ENCODE results near the gene INAFM2. TPM values are rescaled to one million over a fixed set of nuclear protein-coding genes. Genes with fewer than 3 reads are reported as not detected.

INAFM2 gene
- total RNA-seq, 2 experiments from 2014 or later, result 6.8 to 7.0 TPM

DNA sequence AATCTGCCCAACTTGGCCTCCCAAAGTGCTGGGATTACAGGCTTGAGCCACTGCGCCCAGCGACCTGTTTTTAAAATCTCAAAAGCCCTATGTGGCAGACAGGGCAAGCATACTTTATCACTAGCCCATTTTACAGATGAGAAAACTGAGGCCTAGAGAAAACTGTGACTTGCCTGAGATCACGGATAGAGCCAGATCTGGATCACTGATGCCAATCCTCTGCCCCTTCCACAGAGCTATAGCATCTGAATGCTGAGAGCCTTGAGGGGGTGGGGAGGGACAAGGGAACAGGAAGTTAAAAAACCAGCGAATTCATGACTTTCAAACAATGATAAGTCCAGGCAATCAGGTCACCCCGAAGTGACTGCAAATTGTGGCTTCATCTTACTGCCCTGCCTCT is 48.0 kb upstream of the INAFM2 start:
- DNase-seq (no peak), ATAC-seq (ENCODE audit: poor library complexity) (no peak)
- ChIA-PET POLR2A (interaction anchor here (0.8 to 2.7 kb wide), 2 partner anchors 32 to 48 kb away, joined by 3 to 11 read pairs; partner anchors contain the start of gene PLCB2), CTCF (interaction anchor here (1.0 to 3.0 kb wide), 2 partner anchors 74 to 229 kb away, joined by 4 to 46 read pairs; no protein-coding TSS in a partner anchor)
- Histone ChIP-seq H3K9me3 (ENCODE audit: control insufficient read depth in 1 of 2, insufficient read depth in 1 of 2, low read length in 2 of 2) (peaks cover 0 to 8% of the 10 kb centered on the region in 2 experiments), H3K4me1 (ENCODE audit: insufficient read depth, low read length) (peaks cover 13% of the 10 kb centered on the region), H3K27ac (ENCODE audit: low read depth in 1 of 2, low read length in 2 of 2) (no peak overlapping the region), H3K27me3 (ENCODE audit: control insufficient read depth in 1 of 2, insufficient read depth in 2 of 2, low read length in 2 of 2) (peaks cover 21 to 28% of the 10 kb centered on the region in 2 experiments), H3K4me3 (ENCODE audit: low read length) (no peak overlapping the region), H3K36me3 (ENCODE audit: insufficient read depth, low read length) (no peaks in the 10 kb centered on the region)
- H3K36me3 Mint-ChIP-seq (ENCODE audit: low read depth), result no peaks in the 10 kb centered on the region
- TF ChIP-seq, protein P1, sequence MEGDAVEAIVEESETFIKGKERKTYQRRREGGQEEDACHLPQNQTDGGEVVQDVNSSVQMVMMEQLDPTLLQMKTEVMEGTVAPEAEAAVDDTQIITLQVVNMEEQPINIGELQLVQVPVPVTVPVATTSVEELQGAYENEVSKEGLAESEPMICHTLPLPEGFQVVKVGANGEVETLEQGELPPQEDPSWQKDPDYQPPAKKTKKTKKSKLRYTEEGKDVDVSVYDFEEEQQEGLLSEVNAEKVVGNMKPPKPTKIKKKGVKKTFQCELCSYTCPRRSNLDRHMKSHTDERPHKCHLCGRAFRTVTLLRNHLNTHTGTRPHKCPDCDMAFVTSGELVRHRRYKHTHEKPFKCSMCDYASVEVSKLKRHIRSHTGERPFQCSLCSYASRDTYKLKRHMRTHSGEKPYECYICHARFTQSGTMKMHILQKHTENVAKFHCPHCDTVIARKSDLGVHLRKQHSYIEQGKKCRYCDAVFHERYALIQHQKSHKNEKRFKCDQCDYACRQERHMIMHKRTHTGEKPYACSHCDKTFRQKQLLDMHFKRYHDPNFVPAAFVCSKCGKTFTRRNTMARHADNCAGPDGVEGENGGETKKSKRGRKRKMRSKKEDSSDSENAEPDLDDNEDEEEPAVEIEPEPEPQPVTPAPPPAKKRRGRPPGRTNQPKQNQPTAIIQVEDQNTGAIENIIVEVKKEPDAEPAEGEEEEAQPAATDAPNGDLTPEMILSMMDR (IDR thresholded peaks at IDR 0.05), result no peak
- intact Hi-C loops (cut with DNase I, micrococcal nuclease), result loop anchor here (1.0 to 10.0 kb wide), 4 partner anchors 31 to 1571 kb away; partner anchors contain the start of gene PLCB2 (in 1 of the 2)
- peaks cover 30% of the 10 kb centered on the region for H3K27me3 Mint-ChIP-seq
- no peak overlapping the region for H3K27ac Mint-ChIP-seq
- no peaks in the 10 kb centered on the region for H3K9me3 Mint-ChIP-seq
- H3K4me1 Mint-ChIP-seq (ENCODE audit: low read depth), result peaks cover 12% of the 10 kb centered on the region
- no peak overlapping the region for H3K4me3 Mint-ChIP-seq

DNA sequence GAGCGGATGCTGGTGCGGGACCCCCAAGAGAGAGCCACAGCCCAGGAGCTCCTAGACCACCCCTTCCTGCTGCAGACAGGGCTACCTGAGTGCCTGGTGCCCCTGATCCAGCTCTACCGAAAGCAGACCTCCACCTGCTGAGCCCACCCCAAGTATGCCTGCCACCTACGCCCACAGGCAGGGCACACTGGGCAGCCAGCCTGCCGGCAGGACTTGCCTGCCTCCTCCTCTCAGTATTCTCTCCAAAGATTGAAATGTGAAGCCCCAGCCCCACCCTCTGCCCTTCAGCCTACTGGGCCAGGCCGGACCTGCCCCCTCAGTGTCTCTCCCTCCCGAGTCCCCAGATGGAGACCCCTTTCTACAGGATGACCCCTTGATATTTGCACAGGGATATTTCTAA is 47.5 kb upstream of the INAFM2 start:
- DNase-seq, result no peak
- H3K4me3 Mint-ChIP-seq, result no peak overlapping the region

DNA sequence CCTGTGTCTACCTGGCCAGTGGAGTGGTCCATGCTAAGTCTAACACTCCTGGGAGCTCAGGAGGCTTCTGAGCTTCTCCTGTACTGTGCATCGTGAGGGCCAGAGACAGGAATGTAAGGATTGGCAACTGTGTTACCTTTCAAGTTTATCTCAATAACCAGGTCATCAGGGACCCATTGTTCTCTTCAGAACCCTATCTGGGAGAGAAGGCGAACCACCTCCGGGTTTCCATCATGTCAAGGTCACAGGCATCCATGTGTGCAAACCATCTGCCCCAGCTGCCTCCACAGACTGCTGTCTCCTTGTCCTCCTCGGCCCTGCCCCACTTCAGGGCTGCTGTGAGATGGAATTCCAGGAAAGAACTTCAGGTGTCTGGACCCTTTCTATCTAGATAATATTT is 46.6 kb upstream of the INAFM2 start:
- H3K4me1 ChIP-seq (ENCODE audit: insufficient read depth, low read length), result peaks cover 18% of the 10 kb centered on the region
- Mint-ChIP-seq H3K36me3 (ENCODE audit: low read depth) (no peaks in the 10 kb centered on the region), H3K9me3 (no peaks in the 10 kb centered on the region), H3K4me3 (no peak overlapping the region), H3K27ac (no peak overlapping the region), H3K27me3 (peaks cover 38% of the 10 kb centered on the region), H3K4me1 (ENCODE audit: low read depth) (peaks cover 12% of the 10 kb centered on the region)
- H3K36me3 ChIP-seq (ENCODE audit: insufficient read depth, low read length), result no peaks in the 10 kb centered on the region
- ChIA-PET POLR2A (no interaction called here), CTCF (interaction anchor here (3.8 kb wide), 1 partner anchor 33 kb away, joined by 45 read pairs; the partner anchor contains the start of gene PLCB2)
- peaks cover 32 to 39% of the 10 kb centered on the region in 2 experiments for H3K27me3 ChIP-seq (ENCODE audit: control insufficient read depth in 1 of 2, insufficient read depth in 2 of 2, low read length in 2 of 2)
- intact Hi-C loops (cut with DNase I, micrococcal nuclease), result loop anchor here in 1 of 2 experiments (10.0 kb wide), 1 partner anchor 1572 kb away; no protein-coding TSS in a partner anchor
- DNase-seq (no peak), ATAC-seq (ENCODE audit: poor library complexity) (no peak)
- H3K9me3 ChIP-seq (ENCODE audit: control insufficient read depth in 1 of 2, insufficient read depth in 1 of 2, low read length in 2 of 2), result peaks cover 0 to 16% of the 10 kb centered on the region in 2 experiments
- no peak overlapping the region for H3K4me3 ChIP-seq (ENCODE audit: low read length)
- TF ChIP-seq, protein P1 (IDR thresholded peaks at IDR 0.05), result no peak
- no peak overlapping the region for H3K27ac ChIP-seq (ENCODE audit: low read depth in 1 of 2, low read length in 2 of 2)

More for the DNA sequence above, 47.5 kb upstream of the INAFM2 start:
- Mint-ChIP-seq H3K9me3 (no peaks in the 10 kb centered on the region), H3K36me3 (ENCODE audit: low read depth) (no peaks in the 10 kb centered on the region), H3K27ac (no peak overlapping the region), H3K27me3 (peaks cover 34% of the 10 kb centered on the region), H3K4me1 (ENCODE audit: low read depth) (peaks cover 12% of the 10 kb centered on the region)
- intact Hi-C loops (cut with DNase I, micrococcal nuclease), result loop anchor here (1.0 to 10.0 kb wide), 4 partner anchors 31 to 1571 kb away; partner anchors contain the start of gene PLCB2 (in 1 of the 2)
- no peak for ATAC-seq (ENCODE audit: poor library complexity)
- H3K9me3 ChIP-seq (ENCODE audit: control insufficient read depth in 1 of 2, insufficient read depth in 1 of 2, low read length in 2 of 2), result peaks cover 0 to 8% of the 10 kb centered on the region in 2 experiments
- CTCF ChIA-PET, result no interaction called here
- H3K36me3 ChIP-seq (ENCODE audit: insufficient read depth, low read length), result no peaks in the 10 kb centered on the region
- peaks cover 13% of the 10 kb centered on the region for H3K4me1 ChIP-seq (ENCODE audit: insufficient read depth, low read length)
- H3K27ac ChIP-seq (ENCODE audit: low read depth in 1 of 2, low read length in 2 of 2), result no peak overlapping the region
- peaks cover 25 to 33% of the 10 kb centered on the region in 2 experiments for H3K27me3 ChIP-seq (ENCODE audit: control insufficient read depth in 1 of 2, insufficient read depth in 2 of 2, low read length in 2 of 2)
- no peak overlapping the region for H3K4me3 ChIP-seq (ENCODE audit: low read length)
- TF ChIP-seq, protein P1 (IDR thresholded peaks at IDR 0.05), result no peak
- POLR2A ChIA-PET, result interaction anchor here (0.8 kb wide), 1 partner anchor 47 kb away, joined by 3 read pairs; no protein-coding TSS in a partner anchor
